ENCODE results near the gene DNAH12. TPM values are rescaled to one million over a fixed set of nuclear protein-coding genes. Genes with fewer than 3 reads are reported as not detected.
"Not testable (repeated sequence)": the region's sequence is repeated elsewhere in the genome, so short reads cannot be mapped to it uniquely, and the experiment has no call there.

Gene DNAH12
- total RNA-seq, 4 donors from 2014 or later: 0.19 to 0.72 (median 0.31) TPM; not detected in 1

DNA sequence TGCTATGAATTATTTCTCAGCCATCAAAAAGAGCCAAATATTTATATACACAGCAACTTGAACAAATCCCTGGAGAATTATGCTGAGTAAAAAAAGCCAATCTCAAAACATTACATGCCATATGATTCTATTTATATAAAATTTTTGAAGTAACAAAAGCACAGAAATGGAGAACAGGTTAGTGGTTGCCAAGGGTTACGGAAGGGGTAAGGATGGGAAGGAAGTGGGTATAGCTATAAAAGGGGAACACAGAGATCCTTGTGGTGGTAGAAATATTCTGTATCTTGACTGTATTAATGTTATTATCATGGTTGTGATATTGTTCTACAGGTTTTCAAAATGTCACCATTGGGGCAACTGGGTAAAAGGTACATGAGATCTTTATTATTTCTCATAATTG lies 189.4 kb downstream of the DNAH12 start:
- TF ChIP-seq, protein P1, sequence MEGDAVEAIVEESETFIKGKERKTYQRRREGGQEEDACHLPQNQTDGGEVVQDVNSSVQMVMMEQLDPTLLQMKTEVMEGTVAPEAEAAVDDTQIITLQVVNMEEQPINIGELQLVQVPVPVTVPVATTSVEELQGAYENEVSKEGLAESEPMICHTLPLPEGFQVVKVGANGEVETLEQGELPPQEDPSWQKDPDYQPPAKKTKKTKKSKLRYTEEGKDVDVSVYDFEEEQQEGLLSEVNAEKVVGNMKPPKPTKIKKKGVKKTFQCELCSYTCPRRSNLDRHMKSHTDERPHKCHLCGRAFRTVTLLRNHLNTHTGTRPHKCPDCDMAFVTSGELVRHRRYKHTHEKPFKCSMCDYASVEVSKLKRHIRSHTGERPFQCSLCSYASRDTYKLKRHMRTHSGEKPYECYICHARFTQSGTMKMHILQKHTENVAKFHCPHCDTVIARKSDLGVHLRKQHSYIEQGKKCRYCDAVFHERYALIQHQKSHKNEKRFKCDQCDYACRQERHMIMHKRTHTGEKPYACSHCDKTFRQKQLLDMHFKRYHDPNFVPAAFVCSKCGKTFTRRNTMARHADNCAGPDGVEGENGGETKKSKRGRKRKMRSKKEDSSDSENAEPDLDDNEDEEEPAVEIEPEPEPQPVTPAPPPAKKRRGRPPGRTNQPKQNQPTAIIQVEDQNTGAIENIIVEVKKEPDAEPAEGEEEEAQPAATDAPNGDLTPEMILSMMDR (IDR thresholded peaks at IDR 0.05): no peak
- DNase-seq (ENCODE audit: low spot score): no peak
- ATAC-seq (ENCODE audit: low FRiP score): no peak

DNA sequence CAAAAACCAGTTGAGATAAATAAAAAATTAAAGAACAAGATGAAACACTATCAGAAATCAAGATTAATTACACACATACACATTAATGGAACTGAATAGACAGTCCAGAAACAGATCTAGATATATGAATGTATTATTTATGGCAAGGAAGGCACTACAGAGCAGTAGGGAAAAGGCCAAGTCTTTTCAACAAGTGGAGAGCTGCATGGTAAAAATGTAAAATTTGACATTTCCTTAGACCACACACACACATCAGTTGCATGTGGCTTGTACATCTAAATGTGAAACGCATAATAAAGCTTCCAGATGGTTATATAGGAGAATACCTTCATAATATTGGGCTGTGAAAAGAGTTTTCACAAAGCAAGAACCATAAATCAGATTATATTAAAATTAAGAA lies 193.9 kb downstream of the DNAH12 start:
- TF ChIP-seq, protein P1 (IDR thresholded peaks at IDR 0.05): no peak
- ATAC-seq (ENCODE audit: low FRiP score) (no peak), DNase-seq (ENCODE audit: low spot score) (no peak)

DNA sequence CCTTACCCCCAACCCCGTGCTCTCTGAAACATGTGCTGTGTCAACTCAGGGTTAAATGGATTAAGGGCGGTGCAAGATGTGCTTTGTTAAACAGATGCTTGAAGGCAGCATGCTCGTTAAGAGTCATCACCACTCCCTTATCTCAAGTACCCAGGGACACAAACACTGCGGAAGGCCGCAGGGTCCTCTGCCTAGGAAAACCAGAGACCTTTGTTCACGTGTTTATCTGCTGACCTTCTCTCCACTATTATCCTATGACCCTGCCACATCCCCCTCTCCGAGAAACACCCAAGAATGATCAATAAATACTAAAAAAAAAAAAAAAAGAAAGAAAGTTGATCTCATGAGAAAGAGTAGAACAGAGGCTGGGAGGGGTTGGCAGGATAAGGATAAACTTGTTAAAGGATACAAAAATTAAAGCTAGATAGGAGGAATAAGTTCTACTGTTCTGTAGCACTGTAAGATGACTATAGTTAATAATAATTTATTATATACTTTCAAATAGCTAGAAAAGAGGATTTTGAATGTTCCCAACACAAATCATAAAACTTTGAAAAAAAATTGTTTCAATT lies 205.0 kb downstream of the DNAH12 start:
- not testable (repeated sequence) for DNase-seq (ENCODE audit: low spot score); ATAC-seq (ENCODE audit: low FRiP score)

DNA sequence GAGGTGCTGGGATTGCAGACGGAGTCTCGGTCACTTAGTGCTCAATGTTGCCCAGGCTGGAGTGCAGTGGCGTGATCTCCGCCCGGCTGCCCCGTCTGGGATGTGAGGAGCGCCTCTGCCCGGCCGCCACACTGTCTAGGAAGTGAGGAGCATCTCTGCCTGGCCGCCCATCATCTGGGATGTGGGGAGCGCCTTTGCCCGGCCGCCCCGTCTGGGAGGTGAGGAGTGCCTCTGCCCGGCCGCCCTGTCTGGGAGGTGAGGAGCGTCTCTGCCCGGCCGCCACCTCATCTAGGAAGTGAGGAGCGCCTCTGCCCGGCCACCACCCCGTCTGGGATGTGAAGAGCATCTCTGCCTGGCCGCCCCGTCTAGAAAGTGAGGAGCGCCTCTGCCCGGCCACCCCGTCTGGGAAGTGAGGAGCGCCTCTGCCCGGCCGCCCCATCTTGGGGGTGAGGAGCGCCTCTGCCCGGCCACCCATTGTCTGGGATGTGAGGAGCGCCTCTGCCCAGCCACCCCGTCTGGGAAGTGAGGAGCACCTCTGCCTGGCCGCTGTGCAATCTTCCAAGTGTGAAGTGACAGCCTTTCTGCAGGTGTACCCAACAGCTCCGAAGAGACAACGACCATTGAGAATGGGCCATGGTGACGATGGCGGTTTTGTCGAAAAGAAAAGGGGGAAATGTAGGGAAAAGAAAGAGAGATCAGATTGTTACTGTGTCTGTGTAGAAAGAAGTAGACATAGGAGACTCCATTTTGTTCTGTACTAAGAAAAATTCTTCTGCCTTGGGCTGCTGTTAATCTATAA lies 205.7 kb downstream of the DNAH12 start:
- not testable (repeated sequence) for ATAC-seq (ENCODE audit: low FRiP score); DNase-seq (ENCODE audit: low spot score)

DNA sequence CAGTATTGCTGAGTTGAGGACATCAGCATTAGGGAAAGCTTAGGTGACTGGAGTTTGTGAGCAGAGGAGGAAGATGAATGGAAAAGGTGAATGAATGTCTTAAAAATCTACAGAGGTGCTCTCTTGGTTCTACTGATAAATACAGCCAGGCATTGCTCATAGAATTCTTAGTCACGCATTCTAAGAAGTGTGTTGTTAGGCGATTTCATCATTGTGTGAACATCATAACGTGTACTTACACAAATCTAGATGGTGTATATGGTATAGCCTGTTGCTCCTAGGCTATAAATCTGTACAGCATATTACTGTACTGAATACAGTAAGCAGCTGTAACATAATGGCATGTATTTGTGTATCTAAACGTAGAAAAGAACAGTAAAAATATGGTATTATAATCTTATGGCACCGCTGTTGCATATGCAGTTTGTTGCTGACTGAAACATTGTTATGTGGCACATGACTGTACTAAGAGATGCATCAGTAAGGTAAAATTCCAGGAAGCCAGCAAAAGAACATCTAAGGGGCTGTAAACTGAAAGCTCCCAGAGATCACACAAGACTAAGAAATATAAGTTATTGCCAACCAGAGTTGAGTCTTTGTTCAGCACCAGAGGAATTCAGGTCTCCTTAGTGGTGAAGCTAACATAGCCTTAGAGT lies 208.7 kb downstream of the DNAH12 start:
- TF ChIP-seq, protein P1 (IDR thresholded peaks at IDR 0.05): no peak
- DNase-seq (ENCODE audit: low spot score) (no peak), ATAC-seq (ENCODE audit: low FRiP score) (no peak)

DNA sequence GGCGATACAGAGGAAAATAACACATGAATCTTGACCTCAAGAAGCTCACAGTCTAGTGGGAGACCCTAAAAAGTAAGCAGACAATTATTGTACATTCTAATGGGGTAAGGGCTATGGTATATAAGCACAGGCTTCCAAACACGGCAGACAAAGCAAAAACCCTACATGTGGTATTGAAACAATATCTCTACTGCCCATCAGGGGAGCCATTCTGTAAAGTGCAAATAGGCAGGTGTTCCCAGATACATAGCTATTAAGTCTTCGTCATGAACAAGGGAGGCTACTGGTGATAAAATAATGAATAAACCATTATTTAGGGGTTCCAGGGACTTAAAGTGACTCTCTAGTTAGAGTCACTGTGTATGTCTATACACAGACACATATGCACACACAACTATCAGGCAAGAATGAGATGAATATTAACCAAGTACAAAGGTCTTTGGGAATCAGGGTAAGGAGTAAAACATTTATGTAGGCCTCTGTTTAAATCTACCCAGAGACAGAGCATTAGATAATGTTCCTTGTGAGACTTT lies 213.0 kb downstream of the DNAH12 start:
- ATAC-seq (ENCODE audit: low FRiP score) (no peak), DNase-seq (ENCODE audit: low spot score) (no peak)
- TF ChIP-seq, protein P1 (IDR thresholded peaks at IDR 0.05): no peak

DNA sequence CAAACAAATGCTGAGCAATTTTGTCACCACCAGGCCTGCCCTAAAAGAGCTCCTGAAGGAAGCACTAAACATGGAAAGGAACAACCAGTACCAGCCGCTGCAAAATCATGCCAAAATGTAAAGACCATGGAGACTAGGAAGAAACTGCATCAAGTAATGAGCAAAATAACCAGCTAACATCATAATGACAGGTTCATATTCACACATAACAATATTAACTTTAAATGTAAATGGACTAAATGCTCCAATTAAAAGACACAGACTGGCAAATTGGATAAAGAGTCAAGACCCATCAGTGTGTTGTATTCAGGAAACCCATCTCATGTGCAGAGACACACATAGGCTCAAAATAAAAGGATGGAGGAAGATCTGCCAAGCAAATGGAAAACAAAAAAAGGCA lies 217.6 kb downstream of the DNAH12 start:
- DNase-seq (ENCODE audit: low spot score); ATAC-seq (ENCODE audit: low FRiP score): not testable (repeated sequence)

DNA sequence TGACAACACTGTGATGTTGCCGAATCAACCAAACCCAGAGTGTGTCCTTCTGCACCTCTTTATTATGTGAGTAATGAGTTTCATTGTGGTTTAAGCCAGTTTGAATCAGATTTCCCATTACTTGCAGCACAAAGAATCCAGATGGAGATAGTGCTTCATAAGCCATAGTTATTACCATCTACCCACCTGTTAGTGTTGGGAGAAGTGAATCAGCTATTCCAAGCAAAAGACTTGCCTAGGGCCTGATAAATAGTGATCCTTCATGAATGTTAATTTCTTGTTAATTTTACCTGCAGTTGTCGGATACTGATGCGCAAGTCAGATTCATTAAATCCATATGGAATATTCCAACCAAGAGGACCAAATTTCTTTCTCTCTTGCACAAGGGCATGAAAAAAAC lies 229.9 kb downstream of the DNAH12 start:
- no peak for DNase-seq (ENCODE audit: low spot score)
- TF ChIP-seq, protein P1 (IDR thresholded peaks at IDR 0.05): no peak
- ATAC-seq (ENCODE audit: low FRiP score): no peak
